Liver (tissue), 9 donors: ENCODE results near the gene SLC35B4. TPM values are rescaled to one million over a fixed set of nuclear protein-coding genes. Genes with fewer than 3 reads are reported as not detected.

Source experiments
- DNase-seq: peaks from one replicate; pipeline ENCODE4 v3.0.0-alpha.2; 2017; ENCODE audit warnings: low spot score
- H3K27ac ChIP-seq, 2 donors: one replicate each; pipeline ENCODE4 v1.7.0; 2013; ENCODE audit warnings: inconsistent platforms in 2 of 2, low read length in 2 of 2, control low read depth in 1 of 2, low read depth in 1 of 2, mild to moderate bottlenecking in 1 of 2
- H3K27me3 ChIP-seq, 4 donors: one replicate each; pipeline versions ENCODE4 v1.6.1 to v1.7.0; 2013; ENCODE audit warnings: low read length in 3 of 4, inconsistent platforms in 1 of 4, mild to moderate bottlenecking in 1 of 4, moderate library complexity in 1 of 4; ENCODE audit not compliant: control insufficient read depth in 4 of 4, insufficient read depth in 4 of 4
- H3K36me3 ChIP-seq, 4 donors: one replicate each; pipeline versions ENCODE4 v1.6.1 to v1.7.0; 2013; ENCODE audit warnings: low read length in 3 of 4, mild to moderate bottlenecking in 3 of 4, low read depth in 1 of 4, moderate library complexity in 1 of 4; ENCODE audit not compliant: control insufficient read depth in 4 of 4, insufficient read depth in 3 of 4
- H3K4me1 ChIP-seq, 4 donors: one replicate each; pipeline versions ENCODE4 v1.6.1 to v1.7.0; 2013; ENCODE audit warnings: low read length in 3 of 4, mild to moderate bottlenecking in 3 of 4, moderate library complexity in 1 of 4; ENCODE audit not compliant: control insufficient read depth in 4 of 4, insufficient read depth in 4 of 4
- H3K4me3 ChIP-seq, 3 donors: one replicate each; pipeline versions ENCODE4 v1.6.1 to v1.7.0; 2013; ENCODE audit warnings: low read length in 3 of 3, control low read depth in 1 of 3, low read depth in 1 of 3, mild to moderate bottlenecking in 1 of 3
- H3K9ac ChIP-seq, 2 donors: one replicate each; pipeline ENCODE4 v1.7.0; 2013; ENCODE audit warnings: low read length in 2 of 2, mild to moderate bottlenecking in 2 of 2, moderate library complexity in 2 of 2, control low read depth in 1 of 2, low read depth in 1 of 2
- H3K9me3 ChIP-seq, 4 donors: one replicate each; pipeline versions ENCODE4 v1.6.1 to v1.7.0; 2013; ENCODE audit warnings: low read length in 3 of 4; ENCODE audit not compliant: control insufficient read depth in 4 of 4
- FOXA1 ChIP-seq: IDR thresholded peaks from 2 replicates; pipeline ENCODE4 v1.6.1; 2016; ENCODE audit warnings: antibody characterized with exemption
- FOXA2 ChIP-seq: IDR thresholded peaks from 2 replicates; pipeline ENCODE4 v1.6.1; 2016; ENCODE audit warnings: antibody characterized with exemption
- HNF4A ChIP-seq, 2 donors: conservative IDR thresholded peaks; 2 replicates each; pipeline ENCODE4 v1.6.1; 2016; ENCODE audit warnings: antibody characterized with exemption in 2 of 2, mild to moderate bottlenecking in 2 of 2
- HNF4G ChIP-seq: IDR thresholded peaks from 2 replicates; pipeline ENCODE4 v1.6.1; 2016; ENCODE audit warnings: antibody characterized with exemption
- JUND ChIP-seq, 2 donors: IDR thresholded peaks; 2 replicates each; pipeline ENCODE4 v1.6.1; 2016; ENCODE audit warnings: antibody characterized with exemption in 2 of 2
- RXRA ChIP-seq, 2 donors: IDR thresholded peaks; 2 replicates each; pipeline ENCODE4 v1.6.1; 2017 to 2018; ENCODE audit warnings: antibody characterized with exemption in 2 of 2, mild to moderate bottlenecking in 1 of 2
- SP1 ChIP-seq: IDR thresholded peaks from 2 replicates; pipeline ENCODE4 v1.6.1; 2018; ENCODE audit warnings: antibody characterized with exemption, mild to moderate bottlenecking
- YY1 ChIP-seq: IDR thresholded peaks from 2 replicates; pipeline ENCODE4 v1.6.1; 2016; ENCODE audit warnings: antibody characterized with exemption, mild to moderate bottlenecking
- WGBS: extraction: QIAGEN DNeasy Blood & Tissue Kit; methylation state at CpG from one replicate; pipeline ENCODE4 v1.1.7; 2013; 5-methylcytosine and 5-hydroxymethylcytosine counted together
- polyA plus RNA-seq, 2 donors: library from polyadenylated mRNA; stranded (reverse) in 1 of 2; unstranded in 1 of 2; fragments of 200-250 nt in 1 of 2; fragments of >200 nt in 1 of 2; fragmentation: Nextera tagmentation in 1 of 2; extraction: Ambion mirVana in 1 of 2; gene quantifications; one replicate each; pipeline versions ENCODE4 v1.2.1 to v1.2.3, GENCODE V29; 2013 to 2015
- total RNA-seq, 2 donors: library from RNA; depleted of rRNA; stranded (reverse); fragments of >200 nt; gene quantifications; one replicate each; pipeline ENCODE4 v1.2.3, GENCODE V29; 2014
- TF ChIP-seq, protein P1 (sequence below): IDR thresholded peaks from 2 replicates; pipeline ENCODE4 v1.6.1; 2016; ENCODE audit warnings: antibody characterized with exemption, mild to moderate bottlenecking
- TF ChIP-seq, protein P2 (sequence below): IDR thresholded peaks from 2 replicates; pipeline ENCODE4 v1.6.1; 2016; ENCODE audit warnings: antibody characterized with exemption
- TF ChIP-seq, protein P3 (sequence below): IDR thresholded peaks from 2 replicates; pipeline ENCODE4 v1.6.1; 2016; ENCODE audit warnings: antibody characterized with exemption
- TF ChIP-seq, protein P4 (sequence below): IDR thresholded peaks from 2 replicates; pipeline ENCODE4 v1.6.1; 2016; ENCODE audit warnings: antibody characterized with exemption
- donor health status: healthy.
- donor health status: healthy.
- donor health status: healthy.
- donor health status: healthy.
- donor health status: healthy.

Gene SLC35B4
- total and polyA plus RNA-seq, 4 donors: 5.7 to 17.7 (median 8.9) TPM

DNA sequence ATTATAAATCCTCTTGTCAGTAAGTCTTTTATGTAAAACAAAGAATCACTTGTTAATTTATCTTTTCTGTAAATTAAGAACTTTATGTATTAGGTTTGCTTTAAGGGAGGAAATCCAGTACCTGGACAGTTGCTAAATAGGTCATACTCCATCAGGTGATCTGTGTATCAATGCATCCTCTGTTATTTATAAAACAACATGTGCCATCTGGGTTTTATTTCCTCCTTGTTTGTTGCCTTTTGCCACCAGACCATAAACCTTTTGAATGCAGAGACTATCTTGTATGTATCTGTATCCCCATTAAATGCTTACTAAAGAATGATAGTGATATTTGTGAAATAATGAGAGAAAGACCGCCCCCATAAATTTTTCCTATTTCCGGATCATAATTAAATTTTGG, 70.0 kb downstream of the SLC35B4 start:
- Histone ChIP-seq H3K27ac (no peak overlapping the region), H3K9me3 (no peaks in the 10 kb centered on the region), H3K9ac (no peak overlapping the region), H3K27me3 (no peaks in the 10 kb centered on the region), H3K36me3 (no peaks in the 10 kb centered on the region), H3K4me3 (no peak overlapping the region), H3K4me1 (no peaks in the 10 kb centered on the region)
- 95% methylated on average over 2 of the region's 2 CpGs for WGBS
- DNase-seq: no peak
- TF ChIP-seq HNF4A (conservative IDR thresholded peaks at IDR 0.05) (no peak), JUND (IDR thresholded peaks at IDR 0.05) (no peak)
- TF ChIP-seq, protein P1, sequence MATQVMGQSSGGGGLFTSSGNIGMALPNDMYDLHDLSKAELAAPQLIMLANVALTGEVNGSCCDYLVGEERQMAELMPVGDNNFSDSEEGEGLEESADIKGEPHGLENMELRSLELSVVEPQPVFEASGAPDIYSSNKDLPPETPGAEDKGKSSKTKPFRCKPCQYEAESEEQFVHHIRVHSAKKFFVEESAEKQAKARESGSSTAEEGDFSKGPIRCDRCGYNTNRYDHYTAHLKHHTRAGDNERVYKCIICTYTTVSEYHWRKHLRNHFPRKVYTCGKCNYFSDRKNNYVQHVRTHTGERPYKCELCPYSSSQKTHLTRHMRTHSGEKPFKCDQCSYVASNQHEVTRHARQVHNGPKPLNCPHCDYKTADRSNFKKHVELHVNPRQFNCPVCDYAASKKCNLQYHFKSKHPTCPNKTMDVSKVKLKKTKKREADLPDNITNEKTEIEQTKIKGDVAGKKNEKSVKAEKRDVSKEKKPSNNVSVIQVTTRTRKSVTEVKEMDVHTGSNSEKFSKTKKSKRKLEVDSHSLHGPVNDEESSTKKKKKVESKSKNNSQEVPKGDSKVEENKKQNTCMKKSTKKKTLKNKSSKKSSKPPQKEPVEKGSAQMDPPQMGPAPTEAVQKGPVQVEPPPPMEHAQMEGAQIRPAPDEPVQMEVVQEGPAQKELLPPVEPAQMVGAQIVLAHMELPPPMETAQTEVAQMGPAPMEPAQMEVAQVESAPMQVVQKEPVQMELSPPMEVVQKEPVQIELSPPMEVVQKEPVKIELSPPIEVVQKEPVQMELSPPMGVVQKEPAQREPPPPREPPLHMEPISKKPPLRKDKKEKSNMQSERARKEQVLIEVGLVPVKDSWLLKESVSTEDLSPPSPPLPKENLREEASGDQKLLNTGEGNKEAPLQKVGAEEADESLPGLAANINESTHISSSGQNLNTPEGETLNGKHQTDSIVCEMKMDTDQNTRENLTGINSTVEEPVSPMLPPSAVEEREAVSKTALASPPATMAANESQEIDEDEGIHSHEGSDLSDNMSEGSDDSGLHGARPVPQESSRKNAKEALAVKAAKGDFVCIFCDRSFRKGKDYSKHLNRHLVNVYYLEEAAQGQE: no peak

DNA sequence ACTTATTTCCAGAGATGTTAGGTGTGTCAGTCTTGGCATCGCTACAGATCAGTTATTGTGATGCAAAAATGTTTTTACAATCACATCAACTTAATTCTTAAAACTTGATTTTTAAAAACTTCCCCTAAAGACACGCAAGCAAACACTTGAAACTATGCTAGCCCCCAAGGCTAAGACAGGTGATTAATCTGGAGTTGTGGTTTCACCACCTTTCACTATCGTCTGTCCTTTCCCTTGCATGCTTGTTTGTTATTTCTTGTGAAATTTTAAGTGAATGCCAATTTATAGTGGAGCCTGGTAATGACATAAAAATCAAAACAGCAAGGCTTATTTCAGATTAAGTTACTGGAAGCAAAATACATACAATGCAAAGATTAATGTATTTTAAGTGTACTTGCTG, 70.4 kb downstream of the SLC35B4 start:
- TF ChIP-seq RXRA (IDR thresholded peaks at IDR 0.05): no peak
- TF ChIP-seq, protein P2, sequence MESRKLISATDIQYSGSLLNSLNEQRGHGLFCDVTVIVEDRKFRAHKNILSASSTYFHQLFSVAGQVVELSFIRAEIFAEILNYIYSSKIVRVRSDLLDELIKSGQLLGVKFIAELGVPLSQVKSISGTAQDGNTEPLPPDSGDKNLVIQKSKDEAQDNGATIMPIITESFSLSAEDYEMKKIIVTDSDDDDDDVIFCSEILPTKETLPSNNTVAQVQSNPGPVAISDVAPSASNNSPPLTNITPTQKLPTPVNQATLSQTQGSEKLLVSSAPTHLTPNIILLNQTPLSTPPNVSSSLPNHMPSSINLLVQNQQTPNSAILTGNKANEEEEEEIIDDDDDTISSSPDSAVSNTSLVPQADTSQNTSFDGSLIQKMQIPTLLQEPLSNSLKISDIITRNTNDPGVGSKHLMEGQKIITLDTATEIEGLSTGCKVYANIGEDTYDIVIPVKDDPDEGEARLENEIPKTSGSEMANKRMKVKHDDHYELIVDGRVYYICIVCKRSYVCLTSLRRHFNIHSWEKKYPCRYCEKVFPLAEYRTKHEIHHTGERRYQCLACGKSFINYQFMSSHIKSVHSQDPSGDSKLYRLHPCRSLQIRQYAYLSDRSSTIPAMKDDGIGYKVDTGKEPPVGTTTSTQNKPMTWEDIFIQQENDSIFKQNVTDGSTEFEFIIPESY: no peak
- Histone ChIP-seq H3K27ac (no peak overlapping the region), H3K9me3 (no peaks in the 10 kb centered on the region), H3K4me3 (no peak overlapping the region), H3K36me3 (no peaks in the 10 kb centered on the region), H3K27me3 (no peaks in the 10 kb centered on the region), H3K9ac (no peak overlapping the region), H3K4me1 (no peaks in the 10 kb centered on the region)
- no peak for DNase-seq
- 71% methylated on average over 3 of the region's 3 CpGs for WGBS

DNA sequence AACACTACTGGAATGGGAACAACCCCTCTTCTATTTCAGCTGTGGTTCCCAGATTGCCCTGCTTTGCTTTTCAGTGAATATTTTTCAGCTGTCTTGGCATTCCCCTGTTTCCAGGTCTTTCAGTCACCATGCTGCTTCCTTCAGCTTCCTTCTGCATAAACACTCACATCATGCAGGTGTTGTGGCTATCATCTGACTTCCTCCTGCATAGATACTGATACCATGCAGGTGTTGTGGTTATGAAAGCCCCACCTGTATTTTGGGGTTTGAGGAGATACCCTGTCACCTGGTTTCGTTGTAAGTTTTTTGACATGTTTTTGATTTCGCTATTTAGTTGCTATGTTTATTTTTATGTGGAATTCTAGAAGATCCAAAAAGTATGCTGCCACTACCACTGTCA, 71.5 kb downstream of the SLC35B4 start:
- H3K36me3 ChIP-seq: no peaks in the 10 kb centered on the region
- H3K9me3 ChIP-seq: no peaks in the 10 kb centered on the region
- no peak overlapping the region for H3K27ac ChIP-seq
- 94% methylated on average over 2 of the region's 2 CpGs for WGBS
- no peak overlapping the region for H3K9ac ChIP-seq
- H3K4me3 ChIP-seq: no peak overlapping the region
- no peaks in the 10 kb centered on the region for H3K27me3 ChIP-seq
- no peak for TF ChIP-seq RXRA (IDR thresholded peaks at IDR 0.05)
- TF ChIP-seq, protein P3, sequence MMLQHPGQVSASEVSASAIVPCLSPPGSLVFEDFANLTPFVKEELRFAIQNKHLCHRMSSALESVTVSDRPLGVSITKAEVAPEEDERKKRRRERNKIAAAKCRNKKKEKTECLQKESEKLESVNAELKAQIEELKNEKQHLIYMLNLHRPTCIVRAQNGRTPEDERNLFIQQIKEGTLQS: no peak
- TF ChIP-seq JUND (IDR thresholded peaks at IDR 0.05): no peak
- TF ChIP-seq YY1: no peak
- TF ChIP-seq FOXA1: no peak
- no peak for TF ChIP-seq FOXA2
- TF ChIP-seq, protein P4, sequence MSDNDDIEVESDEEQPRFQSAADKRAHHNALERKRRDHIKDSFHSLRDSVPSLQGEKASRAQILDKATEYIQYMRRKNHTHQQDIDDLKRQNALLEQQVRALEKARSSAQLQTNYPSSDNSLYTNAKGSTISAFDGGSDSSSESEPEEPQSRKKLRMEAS: no peak
- TF ChIP-seq HNF4A (conservative IDR thresholded peaks at IDR 0.05): no peak
- TF ChIP-seq SP1: no peak
- no peak for TF ChIP-seq HNF4G
- no peak for DNase-seq
- H3K4me1 ChIP-seq: no peaks in the 10 kb centered on the region

Other genes starting within 250 kb of the SLC35B4 start
- gene LRGUK, start 189.6 kb downstream of the SLC35B4 start, total RNA-seq: under 1 TPM; 0.09 to 0.50 TPM
- gene LRGUK, start 189.6 kb downstream of the SLC35B4 start, polyA plus RNA-seq: under 1 TPM; 0.03 to 0.15 TPM
- 10 to 100 TPM; 10.8 to 11.8 TPM for gene AKR1B1, start 142.2 kb upstream of the SLC35B4 start, total RNA-seq
- 10 to 100 TPM; 11.3 to 12.6 TPM for gene AKR1B1, start 142.2 kb upstream of the SLC35B4 start, polyA plus RNA-seq
- gene AKR1B10, start 210.6 kb upstream of the SLC35B4 start, total RNA-seq: under 1 TPM in 1 of 2 donors, not detected in 1; 0.08 TPM
- 10 to 100 TPM in 1 of 2 donors, under 1 TPM in 1; 0.76 to 25.5 TPM for gene AKR1B10, start 210.6 kb upstream of the SLC35B4 start, polyA plus RNA-seq
- not detected for gene AKR1B15, start 232.2 kb upstream of the SLC35B4 start, total RNA-seq
- gene AKR1B15, start 232.2 kb upstream of the SLC35B4 start, polyA plus RNA-seq: under 1 TPM in 1 of 2 donors, not detected in 1; 0.12 TPM